Activated T-helper 1 cell treated with anti-CD3 and anti-CD28 coated beads, Interleukin-2, amount 50 U/mL, for 16 hours (primary cell): ENCODE measurements around the gene CMTM8.

ENCODE experiments used
- DNase-seq, 2 donors: peaks; one replicate each; pipeline ENCODE4 v3.0.0-alpha.2; 2020; ENCODE audit warnings: low read depth in 1 of 2, low spot score in 1 of 2

Gene CMTM8

DNA sequence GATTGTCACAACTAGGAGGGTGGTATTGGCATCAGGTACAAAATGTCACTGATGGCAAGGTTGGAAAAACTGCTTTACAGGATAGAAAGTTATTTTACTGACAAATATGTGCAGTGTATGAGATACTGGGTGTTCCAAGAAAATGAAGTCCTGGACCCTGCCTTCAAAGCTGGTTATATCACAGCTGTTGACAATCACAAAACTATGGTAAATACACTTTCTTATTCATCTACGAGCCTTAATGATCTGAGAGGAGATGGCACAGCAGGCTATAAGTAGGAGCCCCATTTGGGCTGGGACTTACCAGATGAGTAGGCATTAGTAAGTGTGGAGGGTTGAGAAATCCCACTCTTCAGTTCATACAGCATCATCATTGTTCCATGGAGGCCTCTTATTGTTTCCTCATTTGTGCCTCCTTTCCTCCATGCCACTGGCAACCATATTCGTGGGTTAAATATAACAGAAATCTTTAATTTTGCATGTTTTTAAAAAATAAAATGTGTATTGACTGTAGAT, 66.9 kb downstream of the CMTM8 start:
- no peak for DNase-seq

DNA sequence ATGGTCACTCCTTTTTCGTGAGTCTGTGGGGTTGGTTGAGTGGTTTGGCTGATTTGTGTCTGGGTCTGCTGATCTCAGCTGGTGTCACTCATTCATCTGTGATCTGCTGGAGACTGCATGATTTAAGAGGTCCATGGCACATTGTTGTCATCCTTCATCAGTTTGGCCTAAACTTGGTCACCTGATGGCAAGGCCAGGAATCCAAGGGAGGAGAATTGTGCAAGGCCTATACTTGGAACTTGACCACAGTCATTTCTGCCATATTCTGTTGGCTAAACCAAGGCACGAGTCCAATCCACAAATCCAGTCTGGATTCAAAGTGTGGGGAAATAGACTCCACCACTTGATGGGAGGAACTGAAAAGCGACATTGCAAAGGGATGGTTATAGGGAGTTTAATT, 67.6 kb downstream of the CMTM8 start:
- no peak for DNase-seq

DNA sequence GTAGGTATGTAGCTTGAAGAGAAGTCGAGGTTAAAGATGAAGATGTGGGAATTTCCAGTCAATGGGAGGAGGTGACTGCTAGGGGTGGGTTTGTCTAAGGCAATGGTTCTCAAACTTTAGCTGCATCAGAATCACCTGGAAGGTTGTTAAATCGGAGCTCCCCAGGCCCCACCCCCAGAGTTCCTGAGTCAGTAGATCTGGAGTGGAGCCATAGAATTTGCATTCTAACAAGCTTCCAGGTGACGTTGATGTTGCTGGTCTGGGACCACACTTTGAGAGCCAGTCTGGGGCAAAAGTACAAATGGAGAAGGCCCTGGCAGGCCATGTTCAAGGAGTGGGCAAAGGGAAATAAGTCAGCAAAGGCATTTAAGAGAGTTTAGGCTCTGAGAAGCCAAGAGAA, 69.1 kb downstream of the CMTM8 start:
- DNase-seq, result no peak

GRCh38 chr3:32308378-32308777, 69.9 kb downstream of the CMTM8 start:
- DNase-seq, result no peak

DNA sequence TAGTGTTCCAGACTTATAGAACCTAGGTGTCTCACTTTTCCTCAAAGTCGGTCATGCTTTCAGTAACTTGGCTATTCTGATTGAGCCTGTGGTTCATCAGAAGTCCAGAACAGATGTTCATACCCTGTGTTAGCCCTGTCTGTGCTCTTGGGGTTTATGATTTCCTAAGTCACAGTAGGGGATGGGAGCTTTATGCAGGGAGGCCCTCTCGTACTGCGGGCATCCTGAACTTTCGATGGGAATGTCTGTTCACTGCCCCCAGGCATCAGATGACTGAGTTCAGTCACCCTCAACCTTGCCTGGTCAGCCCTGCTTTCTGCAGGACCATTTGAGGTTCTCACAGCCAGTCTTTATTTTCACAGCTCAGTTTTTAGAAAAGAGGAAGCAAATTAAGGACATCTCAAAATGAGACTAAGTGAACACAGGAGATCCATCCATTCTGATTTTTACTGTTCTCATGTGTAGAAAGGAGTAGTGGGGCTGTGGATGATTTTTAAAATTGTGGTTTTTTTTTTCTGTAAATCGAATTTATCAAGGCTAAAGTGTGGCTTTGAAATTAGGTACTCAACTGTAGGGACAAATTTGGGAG, 71.3 kb downstream of the CMTM8 start:
- no peak for DNase-seq

- no peak for DNase-seq
These were observed 71.9 kb downstream of the CMTM8 start for GRCh38 chr3:32310336-32310735.

DNA sequence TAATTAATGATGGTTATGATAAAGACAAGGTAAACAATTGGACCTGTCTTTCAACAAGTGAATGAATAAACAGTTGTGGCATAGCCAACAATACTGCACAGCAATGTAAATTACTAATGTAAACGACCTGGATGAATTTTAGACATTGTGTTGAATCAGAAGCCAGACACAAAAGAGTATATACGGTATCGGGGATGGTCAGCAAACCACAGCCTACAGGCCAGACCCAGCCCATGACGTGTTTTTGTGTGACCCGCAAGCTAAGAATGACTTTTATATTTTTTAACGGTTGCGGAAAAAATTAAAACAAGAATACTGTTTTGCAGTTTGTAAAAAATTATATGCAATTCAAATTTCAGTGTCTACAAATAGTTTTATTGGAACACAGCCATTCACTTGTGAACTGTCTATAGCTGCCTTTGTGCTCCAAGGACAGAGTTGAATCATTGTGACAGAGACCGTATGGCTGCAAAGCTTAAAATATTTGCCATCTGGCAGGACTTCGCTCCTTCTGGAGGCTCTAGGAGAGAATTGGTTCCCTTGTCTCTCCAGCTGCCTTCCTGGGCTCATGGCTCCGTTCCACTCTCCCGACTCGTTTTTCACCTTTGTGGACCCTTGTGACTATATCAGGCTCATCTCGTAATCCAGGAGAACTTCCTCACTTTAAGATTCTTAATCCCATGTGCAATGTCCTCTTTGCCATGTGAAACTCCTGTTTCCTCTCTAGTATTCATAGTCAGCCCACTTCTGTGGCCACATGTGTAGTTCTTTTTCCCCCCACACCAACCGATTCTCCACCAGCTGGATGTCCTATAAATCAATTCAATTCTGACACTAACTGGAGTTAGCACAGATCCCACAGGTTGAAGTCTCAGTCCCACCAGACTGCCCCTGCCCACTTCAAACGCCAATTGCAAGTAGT, 72.7 kb downstream of the CMTM8 start:
- DNase-seq, result no peak

DNA sequence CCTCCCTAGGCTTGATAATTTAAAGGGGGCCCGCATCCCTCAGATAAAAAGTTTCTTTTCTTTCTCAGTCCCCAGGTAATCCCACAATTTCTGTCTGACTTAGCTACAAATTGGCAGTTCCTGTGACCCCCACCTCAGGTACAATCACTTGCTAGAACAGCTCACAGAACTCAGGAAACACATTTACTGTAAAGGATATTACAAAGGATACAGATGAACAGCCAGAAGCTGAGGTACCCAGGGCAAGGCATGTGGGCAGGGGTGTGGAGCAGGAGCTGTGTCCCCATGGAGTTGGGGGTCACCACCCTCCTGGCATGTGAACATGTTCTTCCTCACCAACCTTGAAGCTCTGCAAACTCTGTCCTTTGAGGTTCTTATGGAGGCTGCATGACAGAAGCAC, 73.8 kb downstream of the CMTM8 start:
- no peak for DNase-seq

DNA sequence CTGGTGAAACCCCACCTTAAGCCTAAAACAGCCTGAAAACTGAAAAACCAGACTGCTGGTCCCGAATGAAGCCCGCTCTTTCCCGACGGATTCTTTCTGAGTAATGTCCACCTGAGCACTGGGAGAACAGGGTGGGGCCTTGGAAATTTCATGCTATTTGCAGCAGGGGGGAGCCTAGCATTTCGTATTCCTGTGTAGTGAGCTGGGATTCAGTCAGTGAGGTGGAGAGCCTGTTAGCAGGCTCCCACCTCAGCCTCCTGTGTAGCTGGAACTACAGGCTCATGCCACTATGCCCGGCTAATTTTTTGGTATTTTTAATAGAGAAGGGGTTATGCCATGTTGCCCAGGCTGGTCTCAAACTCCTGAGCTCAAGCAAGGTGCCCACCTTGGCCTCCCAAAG, 74.7 kb downstream of the CMTM8 start:
- DNase-seq, result no peak

DNA sequence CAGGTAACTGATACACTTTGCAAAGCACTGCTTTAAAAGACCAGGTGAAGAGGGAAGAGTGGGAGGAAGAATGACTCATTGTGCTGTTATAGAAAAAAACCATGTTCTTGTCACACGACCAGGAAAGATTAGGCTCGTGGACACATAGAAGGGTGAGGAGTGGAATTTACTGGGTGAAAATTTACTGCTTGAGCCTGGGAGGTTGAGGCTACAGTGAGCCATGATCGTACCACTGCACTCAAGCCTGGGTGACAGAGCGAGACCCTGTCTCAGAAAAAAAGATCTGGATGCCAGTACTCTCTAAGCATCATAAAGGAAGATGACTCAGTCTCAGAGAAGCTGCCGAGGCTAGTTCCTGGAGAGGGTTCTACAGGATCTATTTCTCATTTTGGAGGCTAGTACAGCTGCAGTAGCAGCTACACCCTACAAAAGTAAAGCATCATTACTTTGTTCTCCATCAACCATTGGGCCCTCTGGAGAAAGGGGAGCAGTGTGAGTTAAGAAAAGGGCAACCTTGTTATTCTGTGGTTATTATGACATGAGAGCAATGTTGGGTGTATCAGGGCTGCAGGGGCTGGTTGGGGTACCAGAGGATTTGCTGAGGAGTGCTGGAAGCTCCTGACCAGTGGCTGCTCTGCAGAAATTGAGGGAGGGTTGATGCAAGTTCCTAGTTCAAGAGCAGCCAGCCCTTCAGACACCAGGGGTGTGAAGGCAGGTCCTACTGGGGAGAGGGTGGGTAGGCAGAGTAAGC, 75.4 kb downstream of the CMTM8 start:
- DNase-seq, result no peak

- no peak for DNase-seq
These were observed 77.0 kb downstream of the CMTM8 start for GRCh38 chr3:32315441-32315840.

GRCh38 chr3:32316319-32316718, 77.8 kb downstream of the CMTM8 start:
- no peak for DNase-seq

GRCh38 chr3:32316976-32317375, 78.5 kb downstream of the CMTM8 start:
- DNase-seq, result no peak

DNA sequence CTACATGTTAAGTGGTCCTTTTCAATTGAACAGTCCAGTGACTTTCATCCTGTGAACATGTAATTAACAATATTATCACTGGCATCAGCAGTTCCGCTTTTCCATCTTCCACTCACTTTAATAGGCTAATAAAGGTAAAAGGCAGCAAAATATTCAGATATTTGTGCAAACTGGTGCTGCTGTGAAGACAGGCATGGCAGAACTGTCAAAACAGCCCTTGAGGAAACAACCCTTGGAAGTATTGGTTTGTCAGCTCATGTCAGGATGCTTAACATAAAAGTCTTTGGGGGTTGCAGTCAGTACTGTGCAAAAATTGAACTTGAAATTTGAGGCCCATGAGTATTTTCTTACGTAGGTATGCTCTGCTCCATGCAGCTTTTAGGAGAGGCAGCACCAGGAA, 81.1 kb downstream of the CMTM8 start:
- no peak for DNase-seq

DNA sequence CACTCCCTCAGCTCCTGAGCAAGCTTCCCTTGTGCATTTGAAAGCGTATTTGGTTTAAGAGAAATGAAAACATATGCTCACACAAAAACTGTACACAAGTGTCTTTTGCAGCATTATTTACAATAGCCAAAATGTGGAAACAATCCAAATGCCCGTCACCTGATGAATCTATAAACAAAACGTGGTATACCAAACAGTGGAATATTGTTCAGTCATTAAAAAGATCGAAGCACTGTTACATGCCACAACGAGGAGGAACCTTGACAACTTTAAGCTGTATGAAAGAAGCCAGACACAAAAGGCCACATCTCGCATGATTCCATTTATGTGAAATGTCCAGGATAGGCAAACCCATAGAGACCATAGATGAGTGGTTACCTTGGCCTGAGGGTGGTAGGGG, 81.6 kb downstream of the CMTM8 start:
- DNase-seq, result no peak

- DNase-seq, result no peak
These were observed 82.8 kb downstream of the CMTM8 start for GRCh38 chr3:32321095-32321790.

- DNase-seq, result no peak
These were observed 83.8 kb downstream of the CMTM8 start for GRCh38 chr3:32322311-32322710.

- no peak for DNase-seq
These were observed 85.1 kb downstream of the CMTM8 start for GRCh38 chr3:32323604-32324003.

- DNase-seq, result no peak
These were observed 86.7 kb downstream of the CMTM8 start for GRCh38 chr3:32325201-32325600.

- no peak for DNase-seq
These were observed 87.4 kb downstream of the CMTM8 start for GRCh38 chr3:32325927-32326326.

- DNase-seq, result no peak
These were observed 88.3 kb downstream of the CMTM8 start for GRCh38 chr3:32326795-32327194.
